ENCODE results near the gene RALB.

Gene RALB

DNA sequence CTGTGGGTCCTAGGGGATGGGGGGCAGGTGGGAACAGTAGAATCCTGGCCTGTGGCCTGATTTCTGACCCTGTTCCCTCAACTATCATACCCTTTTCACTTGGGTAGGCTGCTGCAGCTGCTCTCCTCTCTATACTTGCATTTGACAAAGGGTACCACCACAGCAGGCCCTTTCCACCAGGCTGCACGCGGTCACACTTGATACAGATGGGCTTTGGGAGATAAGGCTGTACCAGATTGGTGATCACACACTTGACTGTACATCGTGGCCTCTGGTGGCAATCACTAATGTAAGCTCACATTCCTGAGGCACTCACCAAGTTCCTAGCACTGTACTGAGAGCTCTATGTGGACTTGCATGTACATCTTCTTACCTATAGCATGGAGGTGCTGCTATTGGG, 1.6 kb upstream of the RALB start:
- H3K4me3 ChIP-seq (ENCODE audit: low read depth, low read length), result no peak overlapping the region
- TF ChIP-seq, protein P1, sequence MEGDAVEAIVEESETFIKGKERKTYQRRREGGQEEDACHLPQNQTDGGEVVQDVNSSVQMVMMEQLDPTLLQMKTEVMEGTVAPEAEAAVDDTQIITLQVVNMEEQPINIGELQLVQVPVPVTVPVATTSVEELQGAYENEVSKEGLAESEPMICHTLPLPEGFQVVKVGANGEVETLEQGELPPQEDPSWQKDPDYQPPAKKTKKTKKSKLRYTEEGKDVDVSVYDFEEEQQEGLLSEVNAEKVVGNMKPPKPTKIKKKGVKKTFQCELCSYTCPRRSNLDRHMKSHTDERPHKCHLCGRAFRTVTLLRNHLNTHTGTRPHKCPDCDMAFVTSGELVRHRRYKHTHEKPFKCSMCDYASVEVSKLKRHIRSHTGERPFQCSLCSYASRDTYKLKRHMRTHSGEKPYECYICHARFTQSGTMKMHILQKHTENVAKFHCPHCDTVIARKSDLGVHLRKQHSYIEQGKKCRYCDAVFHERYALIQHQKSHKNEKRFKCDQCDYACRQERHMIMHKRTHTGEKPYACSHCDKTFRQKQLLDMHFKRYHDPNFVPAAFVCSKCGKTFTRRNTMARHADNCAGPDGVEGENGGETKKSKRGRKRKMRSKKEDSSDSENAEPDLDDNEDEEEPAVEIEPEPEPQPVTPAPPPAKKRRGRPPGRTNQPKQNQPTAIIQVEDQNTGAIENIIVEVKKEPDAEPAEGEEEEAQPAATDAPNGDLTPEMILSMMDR (IDR thresholded peaks at IDR 0.05; ENCODE audit: borderline replicate concordance, insufficient read depth, low read depth, low read length), result no peak

DNA sequence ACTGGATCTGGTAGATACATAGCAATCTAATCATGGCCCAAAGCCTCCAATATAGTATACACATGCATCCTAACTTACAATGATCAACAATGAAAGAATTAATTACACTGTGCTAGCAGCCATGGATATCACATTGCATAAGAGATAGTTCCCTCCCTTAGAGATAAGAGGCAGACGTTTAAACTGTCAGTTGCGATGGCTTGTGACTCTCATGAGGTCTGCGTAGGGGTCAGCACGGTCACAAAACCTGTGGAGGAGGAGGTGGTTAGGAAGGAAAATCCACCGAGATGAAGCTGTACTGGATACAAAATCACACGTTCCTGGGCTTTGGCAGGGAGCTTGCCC, 800 bp upstream of the RALB start:
- TF ChIP-seq, protein P1 (IDR thresholded peaks at IDR 0.05; ENCODE audit: borderline replicate concordance, insufficient read depth, low read depth, low read length), result no peak
- peak overlapping the region; percentile 63 for H3K4me3 ChIP-seq (ENCODE audit: low read depth, low read length)

GRCh38 chr2:120253021-120253882, 600 bp downstream of the RALB start:
- TF ChIP-seq, protein P1 (IDR thresholded peaks at IDR 0.05; ENCODE audit: borderline replicate concordance, insufficient read depth, low read depth, low read length), result peak; percentile 31; the same call in 1 of the 2 replicates

DNA sequence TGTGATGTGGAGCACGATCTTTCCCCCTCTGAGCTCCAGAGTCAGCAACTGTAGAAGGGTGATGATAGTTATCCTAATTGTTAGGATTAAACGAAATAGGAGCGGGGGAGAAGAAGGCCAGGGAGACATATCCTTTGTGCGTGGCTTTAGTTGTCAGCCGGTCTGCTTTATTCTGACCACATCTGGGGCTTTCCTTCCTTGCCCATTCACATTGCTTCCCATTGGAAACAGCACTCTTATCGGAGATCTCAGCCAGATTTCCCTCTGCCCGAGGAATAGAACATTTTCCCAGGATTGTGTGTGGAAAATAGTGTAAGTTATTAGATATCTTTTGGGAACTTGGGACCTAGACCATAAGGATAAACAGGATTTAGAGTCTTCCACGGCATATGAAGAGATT, 1.5 kb downstream of the RALB start:
- peak overlapping the region; percentile 63 for H3K4me3 ChIP-seq (ENCODE audit: low read depth, low read length)
- TF ChIP-seq, protein P1 (IDR thresholded peaks at IDR 0.05; ENCODE audit: borderline replicate concordance, insufficient read depth, low read depth, low read length), result no peak

More at GRCh38 chr2:120253021-120253882, 600 bp downstream of the RALB start:
- H3K4me3 ChIP-seq (ENCODE audit: low read depth, low read length), result peak overlapping the region; percentile 63

DNA sequence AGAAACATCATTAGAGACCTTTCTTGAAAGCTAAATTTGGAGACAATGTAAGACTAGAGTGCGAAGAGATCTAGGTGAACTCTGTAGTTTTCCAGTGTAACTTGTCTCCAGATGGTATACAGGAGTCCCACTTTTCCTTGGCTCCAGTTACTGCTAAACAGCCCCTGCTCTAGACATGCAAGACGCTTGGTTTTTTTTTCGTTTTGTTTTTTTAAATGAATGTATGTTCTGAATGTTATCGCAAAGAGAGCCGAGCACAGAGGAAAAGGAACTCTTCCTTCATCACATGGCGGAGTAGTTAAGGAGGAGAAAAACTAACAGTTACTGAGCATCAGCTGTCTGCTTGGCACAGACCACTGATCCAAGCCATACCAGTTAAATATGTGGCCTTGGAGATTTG, 2.4 kb downstream of the RALB start:
- TF ChIP-seq, protein P1 (IDR thresholded peaks at IDR 0.05; ENCODE audit: borderline replicate concordance, insufficient read depth, low read depth, low read length), result no peak
- H3K4me3 ChIP-seq (ENCODE audit: low read depth, low read length), result no peak overlapping the region

DNA sequence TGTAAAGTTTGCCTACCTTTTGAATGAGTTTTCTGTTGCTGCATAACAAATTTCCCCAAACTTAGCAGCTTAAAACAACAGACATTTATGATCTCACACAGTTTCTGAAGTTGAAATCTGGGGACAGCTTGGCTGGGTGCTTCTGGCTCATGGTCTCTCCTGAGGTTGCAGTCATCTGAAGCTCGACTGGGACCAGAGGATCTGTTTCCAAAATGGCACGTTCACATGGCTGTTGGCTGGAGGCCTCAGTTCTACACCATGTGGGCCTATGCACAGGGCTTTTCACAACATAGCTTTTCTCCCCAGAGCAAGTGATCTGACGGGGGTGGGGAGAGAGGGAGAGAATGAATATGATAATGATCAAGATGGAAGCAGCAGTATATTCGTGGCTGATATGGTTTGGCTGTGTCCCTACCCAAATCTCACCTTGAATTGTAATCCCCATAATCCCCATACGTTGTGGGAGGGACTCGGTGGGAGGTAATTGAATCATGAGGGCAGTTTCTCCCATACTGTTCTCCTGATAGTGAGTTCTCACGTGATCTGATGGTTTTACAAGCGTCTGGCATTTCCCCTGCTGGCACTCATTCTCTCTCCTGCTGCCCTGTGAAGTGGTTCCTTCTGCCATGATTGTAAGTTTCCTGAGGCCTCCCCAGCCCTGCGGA, 3.5 kb downstream of the RALB start:
- H3K4me3 ChIP-seq (ENCODE audit: low read depth, low read length), result no peak overlapping the region
- TF ChIP-seq, protein P1 (IDR thresholded peaks at IDR 0.05; ENCODE audit: borderline replicate concordance, insufficient read depth, low read depth, low read length), result no peak

- H3K4me3 ChIP-seq (ENCODE audit: low read depth, low read length), result no peak overlapping the region
- TF ChIP-seq, protein P1 (IDR thresholded peaks at IDR 0.05; ENCODE audit: borderline replicate concordance, insufficient read depth, low read depth, low read length), result no peak
Measured at GRCh38 chr2:120256651-120257000, 4.0 kb downstream of the RALB start.

All from GM12875 (cell line).